ENCODE measurements around the gene NLGN4Y.

GRCh38 chrY:14637551-14637950, 113.2 kb downstream of the NLGN4Y start:
- TF ChIP-seq CTCF (conservative IDR thresholded peaks at IDR 0.05; ENCODE audit: low read depth, low read length) (no peak), RAD21 (IDR thresholded peaks at IDR 0.05; ENCODE audit: low read length) (no peak), USF2 (IDR thresholded peaks at IDR 0.05; ENCODE audit: low read depth, low read length) (no peak)

Measured in IMR-90 (cell line).